Measurements from ENCODE around the gene TSPAN10. TPM values are rescaled to one million over a fixed set of nuclear protein-coding genes. Genes with fewer than 3 reads are reported as not detected.

TSPAN10 gene
- total and polyA plus RNA-seq, 2 of the 4 experiments (the other 2 are of a cell fraction): 1.4 to 4.5 TPM

DNA sequence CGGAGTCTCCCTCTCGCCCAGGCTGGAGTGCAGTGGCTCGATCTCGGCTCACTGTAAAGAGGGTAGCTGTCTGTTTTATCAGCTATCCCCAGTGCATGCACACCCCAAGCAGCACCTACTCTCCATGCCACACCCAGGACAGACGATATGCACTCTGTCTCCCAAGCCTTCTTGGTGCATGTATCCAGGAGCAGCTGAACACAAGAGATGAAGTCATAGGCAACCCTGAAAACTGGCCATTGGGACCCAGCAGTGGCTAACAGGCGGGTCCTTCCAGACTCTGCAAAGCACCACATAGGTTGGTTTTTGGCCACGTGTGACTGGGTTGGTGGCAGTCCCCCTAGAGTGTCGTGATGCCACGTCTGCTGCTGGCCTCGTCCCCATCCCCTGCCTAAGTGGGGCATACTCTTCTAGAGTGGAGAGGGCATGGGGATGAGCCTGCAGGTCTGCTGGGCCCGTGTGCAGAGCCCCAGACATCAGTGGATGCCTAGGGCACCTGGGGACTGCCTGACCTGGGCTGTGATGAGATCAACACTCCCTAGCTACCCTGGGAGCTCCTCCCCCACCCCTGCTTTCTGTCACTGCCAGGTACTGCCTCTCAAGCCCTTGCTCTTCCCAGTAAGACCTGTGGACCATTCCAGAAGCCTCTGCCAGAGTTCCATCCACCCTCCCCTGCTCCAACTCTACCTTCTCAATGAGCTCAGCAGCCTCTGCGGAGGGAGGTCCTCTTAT is 10.0 kb downstream of the TSPAN10 start:
- H4K5ac ChIP-seq (ENCODE audit: low read depth, low read length): no peak overlapping the region
- no peak overlapping the region for H3K18ac ChIP-seq (ENCODE audit: low read depth, low read length)
- no peak overlapping the region for H2AFZ ChIP-seq (replicated peaks; ENCODE audit: low read length, poor library complexity)
- DNase-seq: no peak
- in situ Hi-C loops (cut with MboI; ENCODE audit: low sequenced_read_pairs): no loop called here
- no peak overlapping the region for H3K56ac ChIP-seq (ENCODE audit: extremely low read depth, insufficient read depth, low read length)
- H3K79me1 ChIP-seq (ENCODE audit: low read depth in 1 of 2, low read length in 2 of 2): peaks cover 0 to 6% of the 10 kb centered on the region in 2 experiments; a peak in 1 of 4 replicates
- no peak overlapping the region for H3K4me2 ChIP-seq (ENCODE audit: low read depth, low read length)
- 0 out of 2 replicates have a peak, but pooled peaks cover 2% of the 10 kb centered on the region for H3K36me3 ChIP-seq (ENCODE audit: control insufficient read depth, insufficient read depth, low read length)
- H4K20me1 ChIP-seq (ENCODE audit: insufficient read depth, low read length): peaks cover 3% of the 10 kb centered on the region; the same call in 1 of the 2 replicates
- no peak overlapping the region for H3K4ac ChIP-seq (ENCODE audit: low read depth, low read length)
- peaks cover 8% of the 10 kb centered on the region; the same call in 1 of the 2 replicates for H3K9me3 ChIP-seq (ENCODE audit: control insufficient read depth, insufficient read depth, low read length)
- peaks cover 11% of the 10 kb centered on the region for H3K9me1 ChIP-seq (ENCODE audit: insufficient read depth, low read length)
- intact Hi-C loops (cut with micrococcal nuclease): no loop called here
- no peak for ATAC-seq (ENCODE audit: low read depth)
- TF ChIP-seq POLR2A (IDR thresholded peaks at IDR 0.05; ENCODE audit: low read depth, low read length) (no peak), RAD21 (IDR thresholded peaks at IDR 0.05; ENCODE audit: low read length) (no peak), MAFK (IDR thresholded peaks at IDR 0.05; ENCODE audit: low read depth, low read length) (no peak), CEBPB (IDR thresholded peaks at IDR 0.05; ENCODE audit: low read depth, low read length) (no peak), NFE2L2 (IDR thresholded peaks at IDR 0.05; ENCODE audit: low read depth, low read length) (no peak), MAZ (IDR thresholded peaks at IDR 0.05; ENCODE audit: borderline replicate concordance, low read depth, low read length) (no peak), FOS (IDR thresholded peaks at IDR 0.05; ENCODE audit: low read depth, low read length) (no peak), SMC3 (IDR thresholded peaks at IDR 0.05; ENCODE audit: low read depth, low read length) (no peak)
- TF ChIP-seq, protein P1, sequence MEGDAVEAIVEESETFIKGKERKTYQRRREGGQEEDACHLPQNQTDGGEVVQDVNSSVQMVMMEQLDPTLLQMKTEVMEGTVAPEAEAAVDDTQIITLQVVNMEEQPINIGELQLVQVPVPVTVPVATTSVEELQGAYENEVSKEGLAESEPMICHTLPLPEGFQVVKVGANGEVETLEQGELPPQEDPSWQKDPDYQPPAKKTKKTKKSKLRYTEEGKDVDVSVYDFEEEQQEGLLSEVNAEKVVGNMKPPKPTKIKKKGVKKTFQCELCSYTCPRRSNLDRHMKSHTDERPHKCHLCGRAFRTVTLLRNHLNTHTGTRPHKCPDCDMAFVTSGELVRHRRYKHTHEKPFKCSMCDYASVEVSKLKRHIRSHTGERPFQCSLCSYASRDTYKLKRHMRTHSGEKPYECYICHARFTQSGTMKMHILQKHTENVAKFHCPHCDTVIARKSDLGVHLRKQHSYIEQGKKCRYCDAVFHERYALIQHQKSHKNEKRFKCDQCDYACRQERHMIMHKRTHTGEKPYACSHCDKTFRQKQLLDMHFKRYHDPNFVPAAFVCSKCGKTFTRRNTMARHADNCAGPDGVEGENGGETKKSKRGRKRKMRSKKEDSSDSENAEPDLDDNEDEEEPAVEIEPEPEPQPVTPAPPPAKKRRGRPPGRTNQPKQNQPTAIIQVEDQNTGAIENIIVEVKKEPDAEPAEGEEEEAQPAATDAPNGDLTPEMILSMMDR (conservative IDR thresholded peaks at IDR 0.05; ENCODE audit: low read depth, low read length): no peak
- TF ChIP-seq, protein P2, sequence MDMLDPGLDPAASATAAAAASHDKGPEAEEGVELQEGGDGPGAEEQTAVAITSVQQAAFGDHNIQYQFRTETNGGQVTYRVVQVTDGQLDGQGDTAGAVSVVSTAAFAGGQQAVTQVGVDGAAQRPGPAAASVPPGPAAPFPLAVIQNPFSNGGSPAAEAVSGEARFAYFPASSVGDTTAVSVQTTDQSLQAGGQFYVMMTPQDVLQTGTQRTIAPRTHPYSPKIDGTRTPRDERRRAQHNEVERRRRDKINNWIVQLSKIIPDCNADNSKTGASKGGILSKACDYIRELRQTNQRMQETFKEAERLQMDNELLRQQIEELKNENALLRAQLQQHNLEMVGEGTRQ (IDR thresholded peaks at IDR 0.05; ENCODE audit: low read depth, low read length): no peak
- H3K27ac ChIP-seq (ENCODE audit: insufficient read depth, low read length): no peak overlapping the region
- ChIA-PET CTCF (no interaction called here), POLR2A (ENCODE audit: unreplicated experiment) (interaction anchor here (0.7 kb wide), 1 partner anchor 225 kb away, joined by 4 read pairs; no protein-coding TSS in a partner anchor)
- H3K23ac ChIP-seq (ENCODE audit: low read depth, low read length): no peak overlapping the region
- peaks cover 11% of the 10 kb centered on the region for H3K4me1 ChIP-seq (ENCODE audit: control insufficient read depth, insufficient read depth, low read length)
- peaks cover 19% of the 10 kb centered on the region for H3K27me3 ChIP-seq (ENCODE audit: control insufficient read depth, insufficient read depth, low read length)
- H2BK15ac ChIP-seq (ENCODE audit: low read depth, low read length): no peak overlapping the region
- BruUV-seq (replicated peaks): no TSS peak
- no peak overlapping the region for H2AK9ac ChIP-seq (replicated peaks; ENCODE audit: low read depth, low read length, poor library complexity)
- H2AK5ac ChIP-seq (ENCODE audit: low read depth, low read length): no peak overlapping the region
- H2BK5ac ChIP-seq (ENCODE audit: low read depth, low read length, poor library complexity, severe bottlenecking): no peak overlapping the region
- H4K91ac ChIP-seq (ENCODE audit: insufficient read depth, low read depth, low read length): no peak overlapping the region
- H3K4me3 ChIP-seq (ENCODE audit: insufficient read depth, low read depth, low read length): no peak overlapping the region
- H3K14ac ChIP-seq (replicated peaks; ENCODE audit: low read depth, low read length): no peak overlapping the region
- no peak overlapping the region for H2BK20ac ChIP-seq (ENCODE audit: low read depth, low read length)
- no peak overlapping the region for H3K9ac ChIP-seq (ENCODE audit: low read depth, low read length)
- 100% methylated on average over 1 of the region's 12 CpGs; no CpG with 5 or more reads in 1 of the 2 experiments for WGBS, 2 experiments (ENCODE audit: extremely low coverage in 2 of 2, insufficient read length in 1 of 2)
- H4K8ac ChIP-seq (ENCODE audit: low read depth in 2 of 2, low read length in 2 of 2): no peak overlapping the region
- dilution Hi-C loops (cut with HindIII; ENCODE audit: low sequenced_read_pairs, unreplicated experiment): no loop called here
- no peak overlapping the region for H2BK120ac ChIP-seq (ENCODE audit: low read depth, low read length)
